GM19025 (cell line): Measurements from ENCODE around the gene ATIC.

Experiments used
- ATAC-seq: cut with Tn5 transposase; IDR thresholded peaks from one replicate; pipeline ENCODE4 v1.9.1; 2021; ENCODE audit warnings: mild to moderate bottlenecking, low read depth, moderate library complexity; ENCODE audit not compliant: unreplicated experiment

Gene ATIC

GRCh38 chr2:215313255-215313613, 1.4 kb downstream of the ATIC start:
- no peak for ATAC-seq

GRCh38 chr2:215314896-215315295, 3.0 kb downstream of the ATIC start:
- ATAC-seq: no peak

- ATAC-seq: no peak
Observed at GRCh38 chr2:215315301-215315700, 3.4 kb downstream of the ATIC start.

- no peak for ATAC-seq
Observed at GRCh38 chr2:215316336-215316735, 4.5 kb downstream of the ATIC start.

- ATAC-seq: no peak
Observed at GRCh38 chr2:215319500-215319899, 7.6 kb downstream of the ATIC start.

GRCh38 chr2:215320102-215320501, 8.2 kb downstream of the ATIC start:
- no peak for ATAC-seq

GRCh38 chr2:215320679-215321078, 8.8 kb downstream of the ATIC start:
- ATAC-seq: no peak

- ATAC-seq: no peak
Observed at GRCh38 chr2:215324811-215325210, 13.0 kb downstream of the ATIC start.

- ATAC-seq: no peak
Observed at GRCh38 chr2:215328066-215328465, 16.2 kb downstream of the ATIC start.

GRCh38 chr2:215332872-215333595, 21.2 kb downstream of the ATIC start:
- peak; percentile 58 for ATAC-seq

- no peak for ATAC-seq
Observed at GRCh38 chr2:215338883-215339679, 27.2 kb downstream of the ATIC start.

- no peak for ATAC-seq
Observed at GRCh38 chr2:215347878-215348277, 36.0 kb downstream of the ATIC start.

- no peak for ATAC-seq
Observed at GRCh38 chr2:215352602-215353001, 40.7 kb downstream of the ATIC start.

GRCh38 chr2:215354771-215355695, 43.2 kb downstream of the ATIC start:
- ATAC-seq: no peak

- ATAC-seq: no peak
Observed at GRCh38 chr2:215355801-215356200, 43.9 kb downstream of the ATIC start.

- ATAC-seq: no peak
Observed at GRCh38 chr2:215356334-215356947, 44.6 kb downstream of the ATIC start.

GRCh38 chr2:215356948-215357461, 45.1 kb downstream of the ATIC start:
- no peak for ATAC-seq

GRCh38 chr2:215357660-215358059, 45.8 kb downstream of the ATIC start:
- ATAC-seq: no peak

GRCh38 chr2:215358312-215358845, 46.5 kb downstream of the ATIC start:
- ATAC-seq: no peak
